ENCODE results near the gene GIT2. TPM values are rescaled to one million over a fixed set of nuclear protein-coding genes. Genes with fewer than 3 reads are reported as not detected.

The GIT2 gene
- total and polyA plus RNA-seq, 2 donors from 2014 or later: 10.4 to 46.2 TPM

DNA sequence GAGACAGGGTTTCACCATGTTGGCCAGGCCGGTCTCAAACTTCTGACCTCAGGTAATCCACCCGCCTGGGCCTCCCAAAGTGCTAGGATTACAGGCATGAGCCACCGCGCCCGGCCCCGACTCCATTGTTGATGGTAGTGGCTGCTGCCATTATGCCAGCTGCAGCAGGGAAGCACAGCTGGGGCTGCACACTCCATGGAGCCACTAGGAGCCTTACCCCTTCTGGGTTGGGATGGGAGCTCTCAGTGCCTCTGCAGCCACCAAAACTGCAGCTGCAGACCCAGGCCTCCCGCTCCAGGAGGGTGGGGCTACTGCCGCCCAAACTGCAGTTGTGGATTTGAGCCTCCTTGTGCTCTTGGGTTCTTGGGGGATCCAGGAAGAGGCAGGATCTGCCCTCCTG lies 70.2 kb downstream of the GIT2 start:
- TF ChIP-seq, protein P1, sequence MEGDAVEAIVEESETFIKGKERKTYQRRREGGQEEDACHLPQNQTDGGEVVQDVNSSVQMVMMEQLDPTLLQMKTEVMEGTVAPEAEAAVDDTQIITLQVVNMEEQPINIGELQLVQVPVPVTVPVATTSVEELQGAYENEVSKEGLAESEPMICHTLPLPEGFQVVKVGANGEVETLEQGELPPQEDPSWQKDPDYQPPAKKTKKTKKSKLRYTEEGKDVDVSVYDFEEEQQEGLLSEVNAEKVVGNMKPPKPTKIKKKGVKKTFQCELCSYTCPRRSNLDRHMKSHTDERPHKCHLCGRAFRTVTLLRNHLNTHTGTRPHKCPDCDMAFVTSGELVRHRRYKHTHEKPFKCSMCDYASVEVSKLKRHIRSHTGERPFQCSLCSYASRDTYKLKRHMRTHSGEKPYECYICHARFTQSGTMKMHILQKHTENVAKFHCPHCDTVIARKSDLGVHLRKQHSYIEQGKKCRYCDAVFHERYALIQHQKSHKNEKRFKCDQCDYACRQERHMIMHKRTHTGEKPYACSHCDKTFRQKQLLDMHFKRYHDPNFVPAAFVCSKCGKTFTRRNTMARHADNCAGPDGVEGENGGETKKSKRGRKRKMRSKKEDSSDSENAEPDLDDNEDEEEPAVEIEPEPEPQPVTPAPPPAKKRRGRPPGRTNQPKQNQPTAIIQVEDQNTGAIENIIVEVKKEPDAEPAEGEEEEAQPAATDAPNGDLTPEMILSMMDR (IDR thresholded peaks at IDR 0.05; ENCODE audit: borderline replicate concordance, extremely low read depth, insufficient read depth): no peak
- Histone ChIP-seq H3K27ac (ENCODE audit: low read depth in 2 of 2, low read length in 2 of 2) (no peak overlapping the region), H3K9me3 (ENCODE audit: control insufficient read depth in 2 of 3, insufficient read depth in 1 of 3, low read length in 3 of 3) (no peaks in the 10 kb centered on the region), H3K9ac (ENCODE audit: low read length in 3 of 3) (no peak overlapping the region), H3K36me3 (ENCODE audit: control insufficient read depth in 2 of 3, insufficient read depth in 3 of 3, low read length in 3 of 3) (peaks cover 0 to 5% (median 2%) of the 10 kb centered on the region in 3 donors), H3K4me1 (ENCODE audit: control insufficient read depth in 2 of 3, insufficient read depth in 2 of 3, low read depth in 1 of 3, low read length in 3 of 3) (no peaks in the 10 kb centered on the region), H3K4me3 (ENCODE audit: low read length in 3 of 3) (no peak overlapping the region), H3K27me3 (ENCODE audit: control insufficient read depth, insufficient read depth, low read length) (no peaks in the 10 kb centered on the region)
- intact Hi-C loops (cut with DNase I): no loop called here
- FAIRE-seq (no peak), DNase-seq (no peak)

- Histone ChIP-seq H3K4me1 (ENCODE audit: control insufficient read depth in 2 of 3, insufficient read depth in 2 of 3, low read depth in 1 of 3, low read length in 3 of 3) (no peaks in the 10 kb centered on the region), H3K27ac (ENCODE audit: low read depth in 2 of 2, low read length in 2 of 2) (no peak overlapping the region), H3K4me3 (ENCODE audit: low read length in 3 of 3) (no peak overlapping the region), H3K36me3 (ENCODE audit: control insufficient read depth in 2 of 3, insufficient read depth in 3 of 3, low read length in 3 of 3) (peaks cover 0 to 2% (median 0%) of the 10 kb centered on the region in 3 donors), H3K9me3 (ENCODE audit: control insufficient read depth in 2 of 3, insufficient read depth in 1 of 3, low read length in 3 of 3) (no peaks in the 10 kb centered on the region), H3K27me3 (ENCODE audit: control insufficient read depth, insufficient read depth, low read length) (no peaks in the 10 kb centered on the region), H3K9ac (ENCODE audit: low read length in 3 of 3) (no peak overlapping the region)
- TF ChIP-seq, protein P1 (IDR thresholded peaks at IDR 0.05; ENCODE audit: borderline replicate concordance, extremely low read depth, insufficient read depth): no peak
- intact Hi-C loops (cut with DNase I): no loop called here
- FAIRE-seq: no peak
- peak in 4 of 5 donors; percentile 81 to 87 (median 85) for DNase-seq
Measured at GRCh38 chr12:109925185-109925840, 70.9 kb downstream of the GIT2 start.

DNA sequence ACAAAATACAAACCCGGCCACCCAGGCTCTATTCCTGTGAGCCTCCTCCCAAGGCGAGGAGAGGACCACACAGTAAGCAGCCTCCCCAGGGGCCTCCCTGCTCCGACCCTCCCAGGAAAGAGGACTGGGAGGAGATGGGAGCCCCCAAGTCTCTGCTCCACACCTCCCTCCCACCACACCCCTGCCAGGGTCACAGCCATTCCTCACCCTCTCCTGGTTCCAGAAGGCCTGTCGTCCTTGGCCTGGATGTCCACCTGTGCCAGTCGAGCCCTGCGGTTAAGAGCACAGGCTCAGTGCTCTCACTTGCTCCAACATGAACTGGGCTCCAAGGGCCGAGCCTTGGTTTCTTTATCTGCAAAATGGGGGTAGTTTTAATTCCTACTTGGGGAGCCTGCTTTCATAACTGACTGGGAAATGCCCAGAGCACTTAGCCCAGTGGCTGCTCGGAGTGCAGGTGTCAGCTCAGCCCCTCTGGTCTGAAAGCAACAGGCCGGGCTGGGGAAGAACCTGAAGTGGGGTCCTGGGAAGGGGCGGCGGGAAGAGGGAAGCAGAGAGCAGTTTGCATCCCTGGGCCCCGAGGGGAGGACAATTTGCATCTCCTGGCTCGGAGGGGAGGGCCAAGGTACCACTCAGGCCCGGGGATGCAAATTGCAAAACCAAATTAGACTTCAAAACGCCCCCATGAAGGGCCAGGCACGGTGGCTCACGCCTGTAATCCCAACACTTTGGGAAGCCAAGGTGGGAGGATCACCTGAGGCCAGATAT lies 72.5 kb downstream of the GIT2 start:
- Histone ChIP-seq H3K4me1 (ENCODE audit: control insufficient read depth in 2 of 3, insufficient read depth in 2 of 3, low read depth in 1 of 3, low read length in 3 of 3) (no peaks in the 10 kb centered on the region), H3K36me3 (ENCODE audit: control insufficient read depth in 2 of 3, insufficient read depth in 3 of 3, low read length in 3 of 3) (peaks cover 0 to 5% (median 2%) of the 10 kb centered on the region in 3 donors), H3K9me3 (ENCODE audit: control insufficient read depth in 2 of 3, insufficient read depth in 1 of 3, low read length in 3 of 3) (no peaks in the 10 kb centered on the region), H3K9ac (ENCODE audit: low read length in 3 of 3) (no peak overlapping the region), H3K4me3 (ENCODE audit: low read length in 3 of 3) (no peak overlapping the region), H3K27me3 (ENCODE audit: control insufficient read depth, insufficient read depth, low read length) (no peaks in the 10 kb centered on the region), H3K27ac (ENCODE audit: low read depth in 2 of 2, low read length in 2 of 2) (no peak overlapping the region)
- TF ChIP-seq, protein P1 (IDR thresholded peaks at IDR 0.05; ENCODE audit: borderline replicate concordance, extremely low read depth, insufficient read depth): no peak
- DNase-seq (no peak), FAIRE-seq (no peak)
- intact Hi-C loops (cut with DNase I): no loop called here
